ENCODE measurements around the gene SLC38A8.

- TF ChIP-seq YY1 (IDR thresholded peaks at IDR 0.05; ENCODE audit: low read depth) (no peak), MAX (IDR thresholded peaks at IDR 0.05) (no peak), RAD21 (IDR thresholded peaks at IDR 0.05; ENCODE audit: low read depth) (no peak), EP300 (IDR thresholded peaks at IDR 0.05; ENCODE audit: borderline replicate concordance) (no peak)
Measured at GRCh38 chr16:83964684-83965443, 77.7 kb downstream of the SLC38A8 start.
